Fibroblast of the aortic adventitia (primary cell): ENCODE measurements around the gene FHDC1. TPM values are rescaled to one million over a fixed set of nuclear protein-coding genes. Genes with fewer than 3 reads are reported as not detected.

Experiments
- DNase-seq: peaks from one replicate; pipeline ENCODE4 v3.0.0-alpha.2; 2010; ENCODE audit warnings: low read depth
- H3K4me3 ChIP-seq: 2 replicates; pipeline ENCODE4 v1.5.1; 2011; ENCODE audit warnings: low read depth, mild to moderate bottlenecking, control low read depth, low read length, moderate library complexity
- total RNA-seq: library from RNA; depleted of rRNA; stranded (reverse); fragments of >200 nt; gene quantifications from 2 replicates; pipeline ENCODE4 v1.2.3, GENCODE V29; 2012; ENCODE audit warnings: low replicate concordance
- TF ChIP-seq, protein P1 (sequence below): IDR thresholded peaks from 2 replicates; pipeline ENCODE4 v1.5.1; 2011; ENCODE audit warnings: mild to moderate bottlenecking, low read length, control low read depth, inconsistent platforms; ENCODE audit not compliant: insufficient read depth

Gene FHDC1
- total RNA-seq, 1 donor: 0.09 TPM

DNA sequence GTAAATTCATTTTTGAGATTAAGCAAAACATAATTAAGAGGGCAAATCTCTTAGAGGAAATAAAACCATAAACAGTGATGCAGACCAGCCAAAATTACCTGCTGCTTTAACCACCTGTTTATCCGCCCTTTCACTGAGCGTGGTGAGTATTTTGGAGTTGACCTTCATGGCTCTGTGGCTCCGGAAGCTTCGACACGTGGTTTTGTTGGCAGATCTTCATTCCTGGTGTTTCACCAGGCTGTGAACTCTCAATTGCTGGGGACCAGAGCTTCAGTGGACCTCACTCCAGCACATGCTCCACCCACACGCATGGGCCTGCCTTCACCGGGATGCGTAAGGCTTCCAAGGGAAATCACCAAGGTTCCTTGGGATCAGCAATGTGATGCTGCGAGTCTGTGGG lies 83.8 kb downstream of the FHDC1 start:
- DNase-seq: no peak
- no peak overlapping the region for H3K4me3 ChIP-seq
- TF ChIP-seq, protein P1, sequence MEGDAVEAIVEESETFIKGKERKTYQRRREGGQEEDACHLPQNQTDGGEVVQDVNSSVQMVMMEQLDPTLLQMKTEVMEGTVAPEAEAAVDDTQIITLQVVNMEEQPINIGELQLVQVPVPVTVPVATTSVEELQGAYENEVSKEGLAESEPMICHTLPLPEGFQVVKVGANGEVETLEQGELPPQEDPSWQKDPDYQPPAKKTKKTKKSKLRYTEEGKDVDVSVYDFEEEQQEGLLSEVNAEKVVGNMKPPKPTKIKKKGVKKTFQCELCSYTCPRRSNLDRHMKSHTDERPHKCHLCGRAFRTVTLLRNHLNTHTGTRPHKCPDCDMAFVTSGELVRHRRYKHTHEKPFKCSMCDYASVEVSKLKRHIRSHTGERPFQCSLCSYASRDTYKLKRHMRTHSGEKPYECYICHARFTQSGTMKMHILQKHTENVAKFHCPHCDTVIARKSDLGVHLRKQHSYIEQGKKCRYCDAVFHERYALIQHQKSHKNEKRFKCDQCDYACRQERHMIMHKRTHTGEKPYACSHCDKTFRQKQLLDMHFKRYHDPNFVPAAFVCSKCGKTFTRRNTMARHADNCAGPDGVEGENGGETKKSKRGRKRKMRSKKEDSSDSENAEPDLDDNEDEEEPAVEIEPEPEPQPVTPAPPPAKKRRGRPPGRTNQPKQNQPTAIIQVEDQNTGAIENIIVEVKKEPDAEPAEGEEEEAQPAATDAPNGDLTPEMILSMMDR: no peak

DNA sequence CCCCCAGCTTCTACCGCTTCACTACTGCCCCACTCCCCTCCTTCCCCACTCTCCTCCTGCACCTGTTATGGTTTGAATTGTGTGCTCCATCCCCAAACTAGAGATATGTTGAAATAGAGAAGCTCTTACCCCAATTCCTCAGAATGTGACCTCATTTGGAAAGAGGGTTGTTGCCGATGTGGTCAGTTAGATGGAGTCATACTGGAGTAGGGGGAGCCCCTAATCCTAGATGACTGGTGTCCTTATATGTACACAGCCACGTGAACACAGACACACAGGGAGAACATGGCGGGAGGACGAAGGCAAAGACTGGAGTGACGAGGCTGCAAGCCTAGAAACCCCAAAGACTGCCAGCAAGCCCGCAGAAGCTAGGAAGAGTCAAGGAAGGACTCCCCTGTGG lies 84.3 kb downstream of the FHDC1 start:
- no peak overlapping the region for H3K4me3 ChIP-seq
- TF ChIP-seq, protein P1: no peak
- no peak for DNase-seq

DNA sequence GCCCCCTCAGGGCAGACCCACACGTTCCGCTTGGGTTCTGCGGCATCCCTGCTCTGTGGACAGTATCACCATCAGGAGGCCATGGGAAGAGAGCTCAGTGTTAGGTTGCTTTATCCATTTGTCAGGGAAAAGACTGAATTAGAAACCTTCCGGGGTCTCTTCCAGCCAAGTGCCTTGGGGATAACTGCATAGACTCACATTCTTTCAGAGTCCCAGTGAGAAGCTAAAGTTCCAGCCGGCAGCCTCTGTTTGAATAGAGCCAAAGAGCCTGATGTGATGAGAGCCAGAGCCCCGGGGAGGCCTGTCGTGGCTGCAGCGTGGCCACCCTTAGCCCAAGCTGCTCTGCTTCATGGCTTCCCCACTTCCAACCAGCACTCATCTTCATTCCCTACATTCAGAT lies 85.2 kb downstream of the FHDC1 start:
- TF ChIP-seq, protein P1: no peak
- no peak for DNase-seq
- H3K4me3 ChIP-seq: no peak overlapping the region

DNA sequence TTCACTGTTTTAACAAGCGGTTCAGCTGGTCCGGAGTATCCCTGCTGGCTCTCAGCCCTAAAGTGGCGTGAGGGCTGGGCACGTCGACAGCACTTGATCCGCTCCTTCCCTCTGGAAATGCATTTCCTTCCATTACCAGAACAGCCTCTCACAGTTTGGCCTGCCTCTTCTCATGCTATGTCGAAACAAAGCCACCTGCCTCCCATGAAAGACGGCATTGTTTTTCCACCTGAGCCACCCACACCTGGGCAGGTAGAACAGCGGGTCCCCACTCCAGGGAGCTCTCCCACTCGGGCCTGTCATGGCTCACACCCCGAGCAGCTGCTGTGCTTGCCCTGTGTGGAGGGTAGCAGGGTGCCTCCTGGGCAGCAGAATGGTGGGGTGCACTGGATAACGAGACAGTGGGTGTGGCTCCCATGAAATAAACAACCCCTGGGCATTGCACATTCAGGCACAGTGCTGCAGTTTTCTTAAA lies 86.2 kb downstream of the FHDC1 start:
- TF ChIP-seq, protein P1: no peak
- H3K4me3 ChIP-seq: no peak overlapping the region
- DNase-seq: no peak

DNA sequence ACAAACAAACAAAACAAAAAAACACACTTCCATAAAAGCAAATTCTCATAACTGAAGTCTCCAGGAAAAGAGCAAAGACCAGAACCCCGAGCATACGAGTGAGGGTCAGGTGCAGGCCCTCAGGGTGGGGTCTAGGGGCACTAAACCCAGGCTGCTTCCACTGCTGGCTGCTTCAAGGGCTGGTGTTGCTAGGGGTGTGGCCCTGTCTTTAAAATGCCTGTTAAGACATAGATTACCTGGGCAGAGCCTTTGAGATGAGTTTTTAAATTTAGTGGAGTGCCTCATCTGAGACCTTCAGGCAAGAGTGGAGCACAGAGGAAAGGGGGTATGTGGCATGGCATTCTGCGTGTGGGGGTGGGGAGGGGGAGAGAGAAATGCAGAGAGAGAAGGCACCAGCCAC lies 87.0 kb downstream of the FHDC1 start:
- no peak for DNase-seq
- TF ChIP-seq, protein P1: no peak
- no peak overlapping the region for H3K4me3 ChIP-seq

GRCh38 chr4:153023692-153024394 lies 87.7 kb downstream of the FHDC1 start:
- no peak for DNase-seq
- no peak overlapping the region for H3K4me3 ChIP-seq
- TF ChIP-seq, protein P1: no peak

- no peak for DNase-seq
- TF ChIP-seq, protein P1: no peak
- no peak overlapping the region for H3K4me3 ChIP-seq
Measured at GRCh38 chr4:153024466-153024865, 88.3 kb downstream of the FHDC1 start.
